HepG2 (cell line): ENCODE measurements around the gene ZNF276. TPM values are rescaled to one million over a fixed set of nuclear protein-coding genes. Genes with fewer than 3 reads are reported as not detected.

Source experiments
- CREM ChIP-seq, 2 experiments: sonication (generic) in 1 of 2; formaldehyde crosslinking in 1 of 2; IDR thresholded peaks; 2 replicates each; pipeline versions ENCODE4 v1.4.0 to v1.6.1; 2016 to 2020; ENCODE audit warnings: antibody characterized with exemption in 1 of 2, mild to moderate bottlenecking in 1 of 2, missing genetic modification reagents in 1 of 2
- HNRNPK ChIP-seq: fragments of 200-400 bp; formaldehyde crosslinking; IDR thresholded peaks from 2 replicates; pipeline ENCODE4 v1.6.1; 2018; ENCODE audit warnings: low read length, low read depth, moderate library complexity, mild to moderate bottlenecking; ENCODE audit not compliant: poor library complexity, severe bottlenecking
- HOMEZ ChIP-seq: IDR thresholded peaks from 2 replicates; pipeline ENCODE4 v1.6.1; 2016; ENCODE audit warnings: low read depth
- KAT8 ChIP-seq: IDR thresholded peaks from 2 replicates; pipeline ENCODE4 v1.6.1; 2016; ENCODE audit warnings: missing genetic modification reagents, missing compliant biosample characterization
- MEF2D ChIP-seq: sonication (generic); formaldehyde crosslinking; IDR thresholded peaks from 2 replicates; pipeline ENCODE4 v1.5.1; 2020; ENCODE audit warnings: mild to moderate bottlenecking, missing genetic modification reagents
- MNT ChIP-seq: fragments of 450-650 bp; IDR thresholded peaks from 2 replicates; pipeline ENCODE4 v1.6.1; 2016
- NONO ChIP-seq, 2 experiments: fragments of 450-650 bp in 1 of 2; sonication (generic) in 1 of 2; formaldehyde crosslinking in 1 of 2; IDR thresholded peaks in 1 of 2; conservative IDR thresholded peaks in 1 of 2; 2 replicates each; pipeline versions ENCODE4 v1.6.1 to v1.8.0; 2017 to 2022; ENCODE audit warnings: mild to moderate bottlenecking in 1 of 2, missing genetic modification reagents in 1 of 2, moderate library complexity in 1 of 2
- REPIN1 ChIP-seq: sonication (generic); formaldehyde crosslinking; IDR thresholded peaks from 2 replicates; pipeline ENCODE4 v1.8.0; 2022; ENCODE audit warnings: missing genetic modification reagents, low read depth, mild to moderate bottlenecking, borderline replicate concordance
- ZBTB39 ChIP-seq: sonication (generic); formaldehyde crosslinking; IDR thresholded peaks from 2 replicates; pipeline ENCODE4 v1.5.0; 2020; ENCODE audit warnings: missing genetic modification reagents
- ZFP91 ChIP-seq: sonication (generic); formaldehyde crosslinking; IDR thresholded peaks from 2 replicates; pipeline ENCODE4 v1.9.0; 2022; ENCODE audit warnings: missing genetic modification reagents, mild to moderate bottlenecking, borderline replicate concordance
- ZNF17 ChIP-seq: sonication (generic); formaldehyde crosslinking; IDR thresholded peaks from 2 replicates; pipeline ENCODE4 v1.5.0; 2020; ENCODE audit warnings: mild to moderate bottlenecking, missing genetic modification reagents
- ZNF33B ChIP-seq: sonication (generic); formaldehyde crosslinking; IDR thresholded peaks from 2 replicates; pipeline ENCODE4 v1.5.1; 2020; ENCODE audit warnings: mild to moderate bottlenecking, missing genetic modification reagents
- ZNF446 ChIP-seq: sonication (generic); formaldehyde crosslinking; IDR thresholded peaks from 2 replicates; pipeline ENCODE4 v1.5.0; 2020; ENCODE audit warnings: mild to moderate bottlenecking, missing genetic modification reagents
- ZNF576 ChIP-seq: sonication (generic); formaldehyde crosslinking; IDR thresholded peaks from 2 replicates; pipeline ENCODE4 v1.4.0; 2020; ENCODE audit warnings: mild to moderate bottlenecking, missing genetic modification reagents
- ZNF589 ChIP-seq: sonication (generic); formaldehyde crosslinking; conservative IDR thresholded peaks from 2 replicates; pipeline ENCODE4 v1.8.0; 2022; ENCODE audit warnings: mild to moderate bottlenecking, moderate library complexity, missing genetic modification reagents
- ZNF709 ChIP-seq: sonication (generic); formaldehyde crosslinking; IDR thresholded peaks from 2 replicates; pipeline ENCODE4 v1.5.0; 2020; ENCODE audit warnings: mild to moderate bottlenecking, missing genetic modification reagents
- ZNF781 ChIP-seq: sonication (generic); formaldehyde crosslinking; IDR thresholded peaks from 2 replicates; pipeline ENCODE4 v1.5.1; 2020; ENCODE audit warnings: borderline replicate concordance, mild to moderate bottlenecking, missing genetic modification reagents; ENCODE audit errors: not compliant biosample characterization
- ZNF800 ChIP-seq: sonication (generic); formaldehyde crosslinking; IDR thresholded peaks from 2 replicates; pipeline ENCODE4 v1.4.0; 2020; ENCODE audit warnings: missing genetic modification reagents
- polyA plus RNA-seq, 8 experiments: library from polyadenylated mRNA; depleted of rRNA in 3 of 8; stranded (reverse) in 7 of 8; unstranded in 1 of 8; fragments of >200 nt; fragmentation: Illumina TruSeq in 4 of 8; extraction: Trizol in 4 of 8; gene quantifications; 2 replicates each; pipeline versions ENCODE4 v1.2.1 to v1.2.3, GENCODE V29; 2011 to 2016; ENCODE audit warnings: low read depth in 4 of 8, missing spikeins in 1 of 8, mixed read lengths in 1 of 8; ENCODE audit not compliant: insufficient read depth in 1 of 8
- total RNA-seq, 5 experiments: library from RNA; depleted of rRNA; stranded (reverse); fragments of >200 nt; fragmentation: Illumina TruSeq; extraction: Trizol; gene quantifications; 2 replicates each; pipeline ENCODE4 v1.2.3, GENCODE V29; 2016; ENCODE audit warnings: low read depth in 1 of 5

Gene ZNF276
- total and polyA plus RNA-seq, 2 of the 13 experiments (the other 11 are each of a cell fraction or from before 2014, with no cell fraction given): 17.7 to 18.0 TPM

- TF ChIP-seq ZNF800 (CRISPR knock-in tag) (peak; percentile 97), MNT (peak; percentile 99), ZBTB39 (CRISPR knock-in tag) (no peak), NONO (IDR thresholded peaks at IDR 0.05) (no peak), NONO (CRISPR knock-in tag; conservative IDR thresholded peaks at IDR 0.05) (peak; percentile 99), ZNF781 (CRISPR knock-in tag) (peak; percentile 99), HNRNPK (no peak), ZNF33B (CRISPR knock-in tag) (peak; percentile 97), ZNF576 (peak; percentile 92; the same call in 1 of the 2 replicates), ZFP91 (peak; percentile 95), ZNF589 (CRISPR knock-in tag) (no peak; the same call in none of the 2 replicates), KAT8 (peak; percentile 96), MEF2D (peak; percentile 98), ZNF446 (no peak), CREM (IDR thresholded peaks at IDR 0.05) (peak; percentile 69), CREM (CRISPR knock-in tag; IDR thresholded peaks at IDR 0.05) (no peak), HOMEZ (CRISPR knock-in tag) (peak; percentile 93), ZNF709 (CRISPR knock-in tag) (peak; percentile 97; the same call in 1 of the 2 replicates), ZNF17 (CRISPR knock-in tag) (no peak), REPIN1 (CRISPR knock-in tag) (peak; percentile 100)
These were observed 34.0 kb upstream of the ZNF276 start (continued) for GRCh38 chr16:89687092-89687940.
